HG03571 (cell line): ENCODE measurements around the gene RAB3A.
"Not testable (repeated sequence)": the region's sequence is repeated elsewhere in the genome, so short reads cannot be mapped to it uniquely, and the experiment has no call there.

Source experiments
- ATAC-seq: cut with Tn5 transposase; IDR thresholded peaks from one replicate; pipeline ENCODE4 v1.9.1; 2021; ENCODE audit not compliant: unreplicated experiment

The RAB3A gene

GRCh38 chr19:18171605-18172327 is 32.1 kb downstream of the RAB3A start:
- no peak for ATAC-seq

DNA sequence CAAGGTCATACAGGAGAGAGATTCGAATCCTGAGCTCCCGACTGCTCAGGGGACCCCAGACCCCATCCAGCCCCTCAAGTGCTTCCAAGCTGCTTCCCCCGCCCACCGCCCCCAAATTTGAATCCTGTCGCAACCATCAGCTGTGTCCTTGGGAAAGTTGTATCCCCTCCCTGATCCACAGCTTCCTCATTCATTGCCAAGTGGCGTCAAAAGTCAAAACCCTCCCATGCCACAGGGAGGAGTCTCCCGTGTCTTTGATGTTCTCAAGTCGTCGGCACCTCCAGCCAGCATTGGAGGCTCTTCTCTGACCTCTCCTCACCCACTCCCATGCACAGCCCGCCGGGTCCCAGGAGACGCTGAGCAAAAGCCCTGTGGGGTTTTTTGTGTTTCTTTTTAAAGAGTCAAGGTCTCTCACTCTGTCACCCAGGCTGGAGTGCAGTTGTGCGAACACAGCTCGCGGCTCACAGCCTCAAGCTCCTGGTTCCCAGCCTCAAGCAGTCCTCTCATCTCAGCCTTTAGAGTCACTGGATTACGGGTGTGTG is 33.1 kb downstream of the RAB3A start:
- no peak for ATAC-seq

DNA sequence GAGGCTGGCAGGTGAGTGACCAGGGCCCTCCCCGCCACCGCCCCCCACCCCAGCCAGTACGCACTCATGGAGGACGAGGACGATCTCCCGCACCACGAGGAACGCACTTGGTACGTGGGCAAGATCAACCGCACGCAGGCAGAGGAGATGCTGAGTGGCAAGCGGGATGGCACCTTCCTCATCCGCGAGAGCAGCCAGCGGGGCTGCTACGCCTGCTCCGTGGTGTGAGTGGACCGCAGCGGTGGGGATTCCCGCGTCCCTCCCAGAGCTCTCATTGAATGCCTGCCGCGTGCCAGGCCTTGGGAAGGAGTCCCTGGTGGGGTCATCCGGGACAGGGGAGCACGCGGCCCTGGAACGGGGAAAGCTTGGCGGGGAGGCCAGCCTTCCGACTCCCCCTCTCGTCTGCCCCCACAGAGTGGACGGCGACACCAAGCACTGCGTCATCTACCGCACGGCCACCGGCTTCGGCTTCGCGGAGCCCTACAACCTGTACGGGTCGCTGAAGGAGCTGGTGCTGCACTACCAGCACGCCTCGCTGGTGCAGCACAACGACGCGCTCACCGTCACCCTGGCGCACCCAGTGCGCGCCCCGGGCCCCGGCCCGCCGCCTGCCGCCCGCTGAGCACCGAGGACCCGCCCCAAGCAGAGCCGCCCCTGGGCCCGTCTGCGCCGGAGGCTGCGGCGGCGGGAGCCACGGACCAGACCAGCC is 35.0 kb downstream of the RAB3A start:
- ATAC-seq = no peak

DNA sequence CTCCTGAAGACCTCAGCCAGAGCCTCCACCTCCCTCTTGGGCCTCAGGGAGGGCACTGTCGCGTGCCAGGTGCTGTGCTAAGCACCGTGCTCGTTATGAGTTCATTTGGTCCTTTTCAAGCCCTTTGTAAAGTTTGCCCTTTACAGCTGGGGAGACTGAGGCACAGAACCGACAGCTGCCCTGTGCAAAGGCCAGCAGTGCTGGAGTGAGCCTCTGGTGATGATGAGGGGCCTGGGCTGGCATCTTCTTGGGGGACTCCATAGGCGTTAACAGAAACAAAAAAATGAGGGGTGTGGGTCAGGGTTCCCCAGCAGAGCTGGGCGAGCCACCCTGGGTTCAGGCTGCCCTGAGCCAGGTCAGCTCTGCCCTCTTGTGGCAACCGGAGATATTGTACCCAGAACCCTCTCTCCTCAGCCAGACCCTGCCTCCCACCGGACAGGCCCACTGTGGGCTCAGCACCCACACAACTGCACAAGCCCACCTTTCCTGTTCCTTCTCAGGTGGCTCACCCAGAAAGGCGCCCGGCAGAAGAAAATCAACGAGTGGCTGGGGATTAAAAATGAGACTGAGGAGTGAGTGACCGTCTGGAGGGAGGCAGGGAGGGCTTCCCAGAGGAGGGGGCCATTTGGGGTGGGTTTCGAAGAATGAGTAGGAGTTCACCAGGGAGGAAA is 35.7 kb downstream of the RAB3A start:
- ATAC-seq = no peak

DNA sequence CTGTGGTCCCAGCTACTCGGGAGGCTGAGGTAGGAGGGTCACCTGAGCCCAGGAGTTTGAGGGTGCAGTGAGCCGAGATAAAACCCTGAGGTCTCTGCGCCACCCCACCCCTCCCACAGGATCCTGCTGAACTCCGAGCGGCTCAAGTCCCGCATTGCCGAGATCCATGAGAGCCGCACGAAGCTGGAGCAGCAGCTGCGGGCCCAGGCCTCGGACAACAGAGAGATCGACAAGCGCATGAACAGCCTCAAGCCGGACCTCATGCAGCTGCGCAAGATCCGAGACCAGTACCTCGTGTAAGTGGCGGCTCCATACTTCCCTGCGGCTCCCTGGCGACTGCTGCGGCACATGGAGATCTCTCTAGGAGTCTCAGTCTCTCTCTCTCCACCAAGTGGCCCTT is 36.8 kb downstream of the RAB3A start:
- no peak for ATAC-seq

DNA sequence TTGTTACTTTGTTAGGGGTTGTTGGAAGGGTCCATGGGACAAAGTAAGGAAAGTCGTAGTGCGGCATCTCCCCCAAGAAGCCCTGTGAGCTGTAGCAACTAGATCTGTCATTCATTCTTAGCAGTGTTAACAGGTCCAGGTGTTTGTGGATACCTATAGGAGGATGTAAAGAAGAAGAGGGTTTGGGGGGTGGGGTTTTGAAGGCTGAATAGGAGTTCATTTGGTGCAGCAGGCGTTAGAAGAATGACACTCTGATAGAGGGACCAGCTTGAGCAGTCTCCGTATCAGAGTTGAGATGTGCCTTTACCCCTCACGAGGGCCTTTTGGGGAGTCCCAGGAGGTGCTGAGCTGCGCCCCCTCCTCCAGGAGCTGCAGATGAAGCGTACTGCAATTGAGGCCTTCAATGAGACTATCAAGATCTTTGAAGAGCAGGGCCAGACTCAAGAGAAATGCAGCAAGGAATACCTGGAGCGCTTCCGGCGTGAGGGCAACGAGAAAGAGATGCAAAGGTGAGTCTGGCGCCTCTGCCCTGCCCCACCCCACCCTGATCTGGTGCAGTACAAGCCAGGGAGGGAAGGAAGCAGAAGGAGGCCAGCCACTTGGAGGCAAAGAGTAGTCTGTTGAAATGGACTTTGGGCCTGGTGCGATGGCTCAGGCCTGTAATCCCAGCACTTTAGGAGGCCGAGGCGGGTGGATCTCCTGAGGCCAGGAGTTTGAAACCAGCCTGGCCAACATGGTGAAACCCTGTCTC is 37.9 kb downstream of the RAB3A start:
- ATAC-seq = no peak

DNA sequence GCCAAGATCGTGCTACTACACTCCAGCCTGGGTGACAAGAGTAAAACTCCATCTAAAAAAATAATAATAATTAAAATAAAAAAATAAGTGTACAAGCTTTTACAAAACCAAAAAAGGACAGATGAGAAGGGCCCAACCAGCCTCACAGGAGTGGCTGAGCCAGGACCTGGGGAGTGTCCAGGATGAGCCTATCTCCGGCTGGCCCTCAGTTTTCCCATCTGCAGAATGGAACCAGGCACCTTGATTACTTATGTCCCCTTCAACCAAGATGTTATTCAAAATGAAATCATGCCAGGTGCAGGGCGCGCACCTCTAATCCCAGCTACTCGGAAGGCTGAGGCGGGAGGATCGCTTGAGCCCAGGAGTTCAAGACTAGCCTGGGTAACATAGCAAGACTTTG is 39.8 kb downstream of the RAB3A start:
- no peak for ATAC-seq

DNA sequence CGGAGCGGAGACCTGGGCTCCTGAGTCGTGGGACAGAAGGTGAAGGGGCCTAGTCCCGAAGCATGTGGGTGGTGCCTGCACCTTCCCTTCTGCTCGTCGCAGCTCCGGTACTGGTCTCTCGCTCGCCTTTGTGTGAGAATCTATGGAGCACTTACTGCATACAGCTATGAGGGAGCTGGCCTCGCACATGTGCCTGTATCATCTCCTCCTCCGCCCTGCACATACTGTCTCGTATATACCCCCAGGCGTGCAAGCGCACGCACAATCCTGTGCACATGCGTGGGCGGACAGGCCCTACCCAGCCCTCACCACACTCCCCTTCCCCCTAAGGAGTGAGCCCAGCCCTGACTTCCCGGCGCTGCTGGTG is 42.2 kb downstream of the RAB3A start:
- no peak for ATAC-seq

- no peak for ATAC-seq
Measured at GRCh38 chr19:18160971-18161635, 42.7 kb downstream of the RAB3A start.

DNA sequence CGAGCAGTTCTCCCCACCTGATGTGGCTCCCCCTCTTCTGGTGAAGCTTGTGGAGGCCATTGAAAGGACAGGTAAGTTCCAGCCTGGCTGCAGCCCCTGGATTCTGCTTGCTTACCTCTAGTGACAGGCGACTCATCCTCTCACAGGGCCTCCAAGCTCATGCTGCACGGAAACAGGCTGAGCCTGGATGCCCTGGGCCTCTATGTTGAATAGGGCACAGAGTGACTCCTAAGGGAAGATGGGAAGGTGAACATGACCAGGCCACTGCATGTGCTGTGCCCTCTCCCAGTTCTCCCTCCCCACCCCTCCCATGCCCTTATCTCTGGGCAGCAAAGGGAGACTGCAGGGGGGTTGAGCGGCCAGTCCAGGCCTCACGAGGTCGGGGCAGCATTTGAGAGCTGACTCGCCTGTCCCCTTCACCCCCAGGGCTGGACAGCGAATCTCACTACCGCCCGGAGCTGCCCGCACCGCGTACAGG is 43.3 kb downstream of the RAB3A start:
- no peak for ATAC-seq

- ATAC-seq = no peak
Measured at GRCh38 chr19:18159810-18160209, 44.0 kb downstream of the RAB3A start.

GRCh38 chr19:18159059-18159616 is 44.7 kb downstream of the RAB3A start:
- ATAC-seq = not testable (repeated sequence)

DNA sequence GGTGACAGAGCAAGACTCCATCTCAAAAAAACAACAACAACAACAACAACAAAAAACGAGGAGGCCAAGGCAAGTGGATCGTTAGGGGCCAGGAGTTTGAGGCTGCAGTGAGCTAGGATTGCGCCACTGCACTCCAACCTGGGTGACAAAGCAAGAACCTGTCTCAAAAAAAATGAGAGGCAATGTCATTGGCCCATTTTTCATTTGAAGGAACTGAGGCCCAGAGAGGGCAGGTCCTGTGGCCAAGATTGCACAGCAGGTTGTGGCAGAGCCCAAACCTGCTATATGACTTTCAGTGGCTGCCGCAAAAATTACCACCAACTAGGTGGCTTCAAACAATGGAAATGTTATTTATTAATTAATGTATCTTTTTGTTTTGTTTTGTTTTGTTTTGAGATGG is 45.4 kb downstream of the RAB3A start:
- no peak for ATAC-seq

DNA sequence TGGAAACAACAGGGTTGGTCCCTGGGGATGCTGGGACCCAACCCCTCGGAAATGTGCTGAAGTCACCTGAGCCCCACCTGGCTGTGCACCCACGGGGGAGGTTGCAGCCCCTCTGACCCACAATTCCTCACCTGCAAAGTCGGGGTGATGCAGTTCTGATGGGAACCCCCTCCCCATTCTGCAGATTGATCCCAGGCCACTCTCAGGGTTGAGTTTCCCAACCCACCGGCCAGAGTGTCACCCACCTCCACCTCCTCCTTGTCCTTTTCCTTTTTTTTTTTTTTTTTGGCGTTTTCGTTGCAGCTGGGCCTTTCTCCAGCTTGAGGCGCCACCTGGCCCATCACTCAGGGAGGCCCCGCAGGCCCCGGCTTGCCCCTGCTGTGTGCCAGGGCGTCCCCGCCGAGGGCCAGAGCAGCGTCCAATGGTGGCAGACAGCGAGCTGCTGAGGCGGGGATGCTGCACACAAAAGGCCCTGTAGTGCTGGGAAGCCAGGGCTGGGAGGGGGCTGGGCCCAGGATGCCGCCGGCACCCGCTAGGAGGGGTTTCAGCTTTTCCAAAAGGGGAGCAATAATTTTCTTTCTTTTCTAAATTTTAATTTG is 46.3 kb downstream of the RAB3A start:
- no peak for ATAC-seq

DNA sequence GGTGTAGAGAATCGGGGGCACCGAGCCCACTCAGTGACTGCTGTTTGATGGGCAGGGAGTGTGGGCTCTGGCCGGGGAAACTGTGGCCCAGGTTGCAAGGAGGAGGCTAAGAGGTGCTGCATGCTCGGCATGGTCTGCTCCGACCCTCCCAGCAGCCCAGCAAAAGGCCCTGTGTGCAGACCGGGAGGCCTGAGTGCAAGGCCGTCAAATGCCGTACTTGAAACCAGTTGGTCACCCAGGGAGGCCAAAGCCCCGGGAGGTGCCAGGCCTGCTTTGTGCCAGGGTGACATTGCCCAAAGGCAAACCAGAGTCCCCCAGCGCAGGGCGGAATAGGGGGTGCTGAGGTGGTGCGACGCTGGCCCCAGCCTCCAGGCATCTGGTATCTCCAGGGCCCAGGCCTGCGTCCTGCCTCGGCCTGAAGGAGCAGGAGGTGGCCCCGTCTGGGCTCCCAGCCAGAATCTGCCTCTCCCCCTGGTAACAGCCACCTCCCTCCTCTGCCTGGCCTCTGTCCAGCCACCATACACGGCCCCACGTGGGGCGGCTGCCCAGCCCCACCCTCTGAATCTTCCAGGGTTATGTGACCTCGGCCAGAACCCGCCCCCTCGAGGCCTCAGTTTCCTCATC is 46.9 kb downstream of the RAB3A start:
- ATAC-seq = no peak

DNA sequence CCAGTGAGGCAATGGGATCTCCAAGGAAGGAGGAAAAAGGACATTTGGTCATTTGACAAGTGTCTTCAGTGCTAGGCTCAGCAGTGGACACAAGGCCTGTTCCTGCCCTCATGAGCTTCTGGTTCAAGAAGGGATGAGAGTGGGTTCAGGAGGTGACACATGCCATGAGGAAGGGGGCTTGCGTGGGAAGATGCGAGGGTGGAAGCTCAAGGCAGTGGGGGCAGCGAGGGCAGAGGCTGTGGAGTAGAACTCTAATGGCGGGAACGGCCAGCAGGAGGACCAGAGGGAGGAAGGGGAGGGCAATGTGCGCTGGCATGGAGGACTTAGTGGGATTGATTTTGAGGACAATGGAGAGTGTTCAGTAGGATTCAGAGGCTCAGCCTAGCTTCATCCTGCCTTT is 47.6 kb downstream of the RAB3A start:
- ATAC-seq = no peak

GRCh38 chr19:18155095-18156087 is 48.5 kb downstream of the RAB3A start:
- ATAC-seq = no peak

- ATAC-seq = no peak
Measured at GRCh38 chr19:18153556-18154134, 50.2 kb downstream of the RAB3A start.
